ENCODE data around the gene BCKDHB.

GRCh38 chr6:80185492-80185891 is 79.0 kb downstream of the BCKDHB start:
- TF ChIP-seq CTCF (conservative IDR thresholded peaks at IDR 0.05; ENCODE audit: low read depth in 2 of 2) (no peak), EZH2 (IDR thresholded peaks at IDR 0.05; ENCODE audit: low read depth, unreplicated experiment) (no peak), CREB1 (CRISPR knock-in tag; IDR thresholded peaks at IDR 0.05; ENCODE audit: low read depth) (no peak)
